ENCODE results near the gene EBF3. TPM values are rescaled to one million over a fixed set of nuclear protein-coding genes. Genes with fewer than 3 reads are reported as not detected.
A peak's percentile ranks its signal among the peaks of the same experiment; 100 is the strongest.

EBF3 gene
- total RNA-seq, 4 donors from 2014 or later, result 5.5 to 10.4 (median 8.2) TPM

GRCh38 chr10:129884398-129885078, 79.5 kb downstream of the EBF3 start:
- H3K27ac ChIP-seq, result no peak overlapping the region
- H3K27me3 ChIP-seq, result no peaks in the 10 kb centered on the region
- H3K9me3 ChIP-seq, result no peaks in the 10 kb centered on the region
- in situ Hi-C loops (cut with MboI; ENCODE audit: low sequenced_read_pairs in 4 of 4), result no loop called here
- no peak for ATAC-seq
- H3K4me1 ChIP-seq, result peaks cover 0 to 6% of the 10 kb centered on the region in 2 donors
- no peak for DNase-seq
- no peak overlapping the region for H3K4me3 ChIP-seq
- H3K36me3 ChIP-seq, result no peaks in the 10 kb centered on the region
- TF ChIP-seq POLR2A (IDR thresholded peaks at IDR 0.05), result no peak
- TF ChIP-seq CTCF (IDR thresholded peaks at IDR 0.05 in 4 of 5, conservative IDR thresholded peaks at IDR 0.05 in 1 of 5), result no peak
- intact Hi-C loops (cut with DNase I; ENCODE audit: low total_unique reads), result loop anchor here (10.0 kb wide), 2 partner anchors 220 to 850 kb away; no protein-coding TSS in a partner anchor

- ATAC-seq (peak in 1 of 2 donors; percentile 56), DNase-seq (no peak)
- Histone ChIP-seq H3K27me3 (no peaks in the 10 kb centered on the region), H3K27ac (no peak overlapping the region), H3K9me3 (no peaks in the 10 kb centered on the region), H3K4me1 (peaks cover 0 to 6% of the 10 kb centered on the region in 2 donors), H3K4me3 (no peak overlapping the region), H3K36me3 (no peaks in the 10 kb centered on the region)
- in situ Hi-C loops (cut with MboI; ENCODE audit: low sequenced_read_pairs in 4 of 4), result no loop called here
- TF ChIP-seq CTCF (IDR thresholded peaks at IDR 0.05 in 4 of 5, conservative IDR thresholded peaks at IDR 0.05 in 1 of 5), result no peak
- intact Hi-C loops (cut with DNase I; ENCODE audit: low total_unique reads), result loop anchor here (10.0 kb wide), 2 partner anchors 221 to 849 kb away; no protein-coding TSS in a partner anchor
Observed at GRCh38 chr10:129883626-129884397, 80.3 kb downstream of the EBF3 start.

- intact Hi-C loops (cut with DNase I; ENCODE audit: low total_unique reads), result loop anchor here (10.0 kb wide), 2 partner anchors 222 to 848 kb away; no protein-coding TSS in a partner anchor
- no peak for DNase-seq
- H3K27ac ChIP-seq, result no peak overlapping the region
Observed at GRCh38 chr10:129883029-129883428, 81.0 kb downstream of the EBF3 start.

GRCh38 chr10:129882291-129883010, 81.6 kb downstream of the EBF3 start:
- peaks cover 0 to 6% of the 10 kb centered on the region in 2 donors for H3K4me1 ChIP-seq
- DNase-seq (no peak), ATAC-seq (no peak)
- in situ Hi-C loops (cut with MboI; ENCODE audit: low sequenced_read_pairs in 4 of 4), result no loop called here
- no peak overlapping the region for H3K27ac ChIP-seq
- H3K36me3 ChIP-seq, result no peaks in the 10 kb centered on the region
- H3K9me3 ChIP-seq, result no peaks in the 10 kb centered on the region
- no peak overlapping the region for H3K4me3 ChIP-seq
- intact Hi-C loops (cut with DNase I; ENCODE audit: low total_unique reads), result loop anchor here (10.0 kb wide), 2 partner anchors 222 to 848 kb away; no protein-coding TSS in a partner anchor
- H3K27me3 ChIP-seq, result no peaks in the 10 kb centered on the region
- TF ChIP-seq POLR2A (IDR thresholded peaks at IDR 0.05) (no peak), CTCF (IDR thresholded peaks at IDR 0.05 in 4 of 5, conservative IDR thresholded peaks at IDR 0.05 in 1 of 5) (no peak)

More at GRCh38 chr10:129883029-129883428, 81.0 kb downstream of the EBF3 start:
- H3K27me3 ChIP-seq, result no peaks in the 10 kb centered on the region
- TF ChIP-seq CTCF (IDR thresholded peaks at IDR 0.05 in 4 of 5, conservative IDR thresholded peaks at IDR 0.05 in 1 of 5) (no peak), POLR2A (IDR thresholded peaks at IDR 0.05) (no peak)
- H3K4me3 ChIP-seq, result no peak overlapping the region
- no peaks in the 10 kb centered on the region for H3K36me3 ChIP-seq
- in situ Hi-C loops (cut with MboI; ENCODE audit: low sequenced_read_pairs in 4 of 4), result no loop called here
- no peak for ATAC-seq
- no peaks in the 10 kb centered on the region for H3K9me3 ChIP-seq
- H3K4me1 ChIP-seq, result peaks cover 0 to 6% of the 10 kb centered on the region in 2 donors

All from gastrocnemius medialis (tissue), 4 donors.